ENCODE measurements around the gene ERICH6B.

GRCh38 chr13:45603338-45603737 is 12.2 kb downstream of the ERICH6B start:
- TF ChIP-seq EZH2 (IDR thresholded peaks at IDR 0.05; ENCODE audit: insufficient read depth, poor library complexity, severe bottlenecking) (no peak), EZH2phosphoT487 (IDR thresholded peaks at IDR 0.05; ENCODE audit: insufficient read depth, low read depth) (no peak)
